Activated CD4-positive, alpha-beta memory T cell treated with anti-CD3 and anti-CD28 coated beads, Interleukin-2, amount 10 ng/mL, durations not matched to agents 7 days and 5 days (primary cell): ENCODE measurements around the gene HMGCLL1. TPM values are rescaled to one million over a fixed set of nuclear protein-coding genes. Genes with fewer than 3 reads are reported as not detected.

ENCODE experiments used
- CTCF ChIA-PET: fragments of 350-600 bp; sonication (Branson Sonifier 250); formaldehyde crosslinking; loops from one replicate; lab custom pipeline; 2021; ENCODE audit warnings: antibody characterized with exemption, inconsistent platforms; lab: Charles Lee
- POLR2A ChIA-PET: fragments of 350-600 bp; sonication (Branson Sonifier 250); formaldehyde crosslinking; loops from one replicate; lab custom pipeline; 2021; ENCODE audit warnings: antibody characterized with exemption; lab: Charles Lee
- DNase-seq: peaks from one replicate; pipeline ENCODE4 v3.0.0-alpha.2; 2020
- H3K27ac Mint-ChIP-seq: one replicate; pipeline ENCODE4 v1.8.0; 2021; ENCODE audit warnings: mild to moderate bottlenecking, mixed read lengths
- H3K27me3 Mint-ChIP-seq: one replicate; pipeline ENCODE4 v1.8.0; 2021; ENCODE audit warnings: mixed read lengths
- H3K36me3 Mint-ChIP-seq: one replicate; pipeline ENCODE4 v1.8.0; 2021; ENCODE audit warnings: low read depth, mixed read lengths
- H3K4me1 Mint-ChIP-seq: one replicate; pipeline ENCODE4 v1.8.0; 2021; ENCODE audit warnings: mixed read lengths
- H3K4me3 Mint-ChIP-seq: one replicate; pipeline ENCODE4 v1.8.0; 2021; ENCODE audit warnings: mild to moderate bottlenecking, mixed read lengths
- H3K9me3 Mint-ChIP-seq: one replicate; pipeline ENCODE4 v1.8.0; 2021; ENCODE audit warnings: mixed read lengths
- total RNA-seq, 2 experiments: library from RNA; stranded (reverse); gene quantifications; one replicate each; pipeline ENCODE4 v1.2.3, GENCODE V29; 2021

HMGCLL1 gene
- total RNA-seq, 2 experiments from 2014 or later = not detected

GRCh38 chr6:55516736-55517135 lies 62.3 kb downstream of the HMGCLL1 start:
- Mint-ChIP-seq H3K27ac (no peak overlapping the region), H3K4me3 (no peak overlapping the region), H3K9me3 (peaks cover 2% of the 10 kb centered on the region), H3K4me1 (no peaks in the 10 kb centered on the region), H3K27me3 (no peaks in the 10 kb centered on the region), H3K36me3 (no peaks in the 10 kb centered on the region)
- ChIA-PET POLR2A (no interaction called here), CTCF (no interaction called here)
- no peak for DNase-seq

- CTCF ChIA-PET = no interaction called here
- no peak for DNase-seq
- Mint-ChIP-seq H3K27ac (no peak overlapping the region), H3K27me3 (no peaks in the 10 kb centered on the region), H3K9me3 (peaks cover 2% of the 10 kb centered on the region), H3K36me3 (no peaks in the 10 kb centered on the region), H3K4me3 (no peak overlapping the region), H3K4me1 (no peaks in the 10 kb centered on the region)
- POLR2A ChIA-PET = no interaction called here
Measured at GRCh38 chr6:55512904-55513303, 66.1 kb downstream of the HMGCLL1 start.

- Mint-ChIP-seq H3K27ac (no peak overlapping the region), H3K36me3 (no peaks in the 10 kb centered on the region), H3K4me1 (no peaks in the 10 kb centered on the region), H3K4me3 (no peak overlapping the region), H3K9me3 (peaks cover 2% of the 10 kb centered on the region), H3K27me3 (no peaks in the 10 kb centered on the region)
- ChIA-PET CTCF (no interaction called here), POLR2A (interaction anchor here (0.6 kb wide), 1 partner anchor 88 kb away, joined by 3 read pairs; no protein-coding TSS in a partner anchor)
- DNase-seq = no peak
Measured at GRCh38 chr6:55511122-55511800, 67.7 kb downstream of the HMGCLL1 start.

- Mint-ChIP-seq H3K27ac (no peak overlapping the region), H3K36me3 (no peaks in the 10 kb centered on the region), H3K27me3 (no peaks in the 10 kb centered on the region), H3K4me3 (no peak overlapping the region), H3K9me3 (peaks cover 2% of the 10 kb centered on the region), H3K4me1 (no peaks in the 10 kb centered on the region)
- ChIA-PET POLR2A (no interaction called here), CTCF (no interaction called here)
- no peak for DNase-seq
Measured at GRCh38 chr6:55499591-55499990, 79.4 kb downstream of the HMGCLL1 start.

- ChIA-PET POLR2A (no interaction called here), CTCF (no interaction called here)
- H3K9me3 Mint-ChIP-seq = peaks cover 7% of the 10 kb centered on the region
- no peak overlapping the region for H3K27ac Mint-ChIP-seq
- no peaks in the 10 kb centered on the region for H3K4me1 Mint-ChIP-seq
- DNase-seq = no peak
- no peak overlapping the region for H3K4me3 Mint-ChIP-seq
- no peaks in the 10 kb centered on the region for H3K36me3 Mint-ChIP-seq
- no peaks in the 10 kb centered on the region for H3K27me3 Mint-ChIP-seq
Measured at GRCh38 chr6:55497694-55498093, 81.3 kb downstream of the HMGCLL1 start.

GRCh38 chr6:55496201-55496600 lies 82.8 kb downstream of the HMGCLL1 start:
- no peak overlapping the region for H3K27ac Mint-ChIP-seq
- DNase-seq = no peak
- no peaks in the 10 kb centered on the region for H3K27me3 Mint-ChIP-seq
- peaks cover 9% of the 10 kb centered on the region for H3K9me3 Mint-ChIP-seq
- POLR2A ChIA-PET = no interaction called here
- no peaks in the 10 kb centered on the region for H3K4me1 Mint-ChIP-seq
- CTCF ChIA-PET = no interaction called here
- H3K4me3 Mint-ChIP-seq = no peak overlapping the region
- no peaks in the 10 kb centered on the region for H3K36me3 Mint-ChIP-seq

GRCh38 chr6:55495277-55495676 lies 83.7 kb downstream of the HMGCLL1 start:
- Mint-ChIP-seq H3K9me3 (peaks cover 9% of the 10 kb centered on the region), H3K4me1 (no peaks in the 10 kb centered on the region), H3K36me3 (no peaks in the 10 kb centered on the region), H3K27me3 (no peaks in the 10 kb centered on the region), H3K4me3 (no peak overlapping the region), H3K27ac (no peak overlapping the region)
- CTCF ChIA-PET = interaction anchor here (0.6 kb wide), 1 partner anchor 84 kb away, joined by 3 read pairs; no protein-coding TSS in a partner anchor
- POLR2A ChIA-PET = no interaction called here
- DNase-seq = no peak

- DNase-seq = no peak
- Mint-ChIP-seq H3K4me3 (no peak overlapping the region), H3K36me3 (no peaks in the 10 kb centered on the region), H3K9me3 (peaks cover 10% of the 10 kb centered on the region), H3K27ac (no peak overlapping the region), H3K4me1 (no peaks in the 10 kb centered on the region), H3K27me3 (no peaks in the 10 kb centered on the region)
- ChIA-PET POLR2A (no interaction called here), CTCF (no interaction called here)
Measured at GRCh38 chr6:55494411-55494810, 84.6 kb downstream of the HMGCLL1 start.

GRCh38 chr6:55492259-55492658 lies 86.7 kb downstream of the HMGCLL1 start:
- Mint-ChIP-seq H3K36me3 (no peaks in the 10 kb centered on the region), H3K27ac (no peak overlapping the region), H3K9me3 (peaks cover 12% of the 10 kb centered on the region), H3K27me3 (no peaks in the 10 kb centered on the region), H3K4me1 (no peaks in the 10 kb centered on the region), H3K4me3 (no peak overlapping the region)
- DNase-seq = no peak
- ChIA-PET POLR2A (no interaction called here), CTCF (no interaction called here)

GRCh38 chr6:55490871-55491270 lies 88.1 kb downstream of the HMGCLL1 start:
- no peak overlapping the region for H3K4me3 Mint-ChIP-seq
- CTCF ChIA-PET = no interaction called here
- peaks cover 12% of the 10 kb centered on the region for H3K9me3 Mint-ChIP-seq
- no peak overlapping the region for H3K27ac Mint-ChIP-seq
- no peaks in the 10 kb centered on the region for H3K4me1 Mint-ChIP-seq
- H3K36me3 Mint-ChIP-seq = no peaks in the 10 kb centered on the region
- POLR2A ChIA-PET = no interaction called here
- no peaks in the 10 kb centered on the region for H3K27me3 Mint-ChIP-seq
- no peak for DNase-seq

- CTCF ChIA-PET = no interaction called here
- Mint-ChIP-seq H3K4me1 (no peaks in the 10 kb centered on the region), H3K27ac (no peak overlapping the region), H3K36me3 (no peaks in the 10 kb centered on the region), H3K9me3 (peaks cover 6% of the 10 kb centered on the region), H3K4me3 (no peak overlapping the region), H3K27me3 (no peaks in the 10 kb centered on the region)
- POLR2A ChIA-PET = no interaction called here
- no peak for DNase-seq
Measured at GRCh38 chr6:55474382-55474781, 104.6 kb downstream of the HMGCLL1 start.

GRCh38 chr6:55473722-55474121 lies 105.3 kb downstream of the HMGCLL1 start:
- Mint-ChIP-seq H3K27ac (no peak overlapping the region), H3K27me3 (no peaks in the 10 kb centered on the region), H3K4me3 (no peak overlapping the region), H3K36me3 (no peaks in the 10 kb centered on the region), H3K4me1 (no peaks in the 10 kb centered on the region), H3K9me3 (peaks cover 6% of the 10 kb centered on the region)
- DNase-seq = no peak
- ChIA-PET CTCF (no interaction called here), POLR2A (no interaction called here)

- CTCF ChIA-PET = no interaction called here
- Mint-ChIP-seq H3K4me1 (no peaks in the 10 kb centered on the region), H3K27me3 (no peaks in the 10 kb centered on the region), H3K9me3 (peaks cover 6% of the 10 kb centered on the region), H3K27ac (no peak overlapping the region), H3K4me3 (no peak overlapping the region), H3K36me3 (no peaks in the 10 kb centered on the region)
- POLR2A ChIA-PET = no interaction called here
- no peak for DNase-seq
Measured at GRCh38 chr6:55469951-55470366, 109.0 kb downstream of the HMGCLL1 start.

- Mint-ChIP-seq H3K27me3 (no peaks in the 10 kb centered on the region), H3K9me3 (no peaks in the 10 kb centered on the region), H3K4me3 (no peak overlapping the region), H3K4me1 (no peaks in the 10 kb centered on the region), H3K27ac (no peak overlapping the region), H3K36me3 (no peaks in the 10 kb centered on the region)
- POLR2A ChIA-PET = no interaction called here
- CTCF ChIA-PET = no interaction called here
- DNase-seq = no peak
Measured at GRCh38 chr6:55456016-55456415, 123.0 kb downstream of the HMGCLL1 start.
